GM18499 (cell line): ENCODE measurements around the gene ANKRD28.
"Not testable (repeated sequence)": the region's sequence is repeated elsewhere in the genome, so short reads cannot be mapped to it uniquely, and the experiment has no call there.

Source experiments
- ATAC-seq: cut with Tn5 transposase; IDR thresholded peaks from one replicate; pipeline ENCODE4 v1.9.1; 2021; ENCODE audit warnings: moderate number of reproducible peaks; ENCODE audit not compliant: insufficient read depth, unreplicated experiment

ANKRD28 gene

GRCh38 chr3:15619659-15620464 lies 177.9 kb downstream of the ANKRD28 start:
- not testable (repeated sequence) for ATAC-seq
